Smooth muscle cell (in vitro differentiated cells): Measurements from ENCODE around the gene INSIG1. TPM values are rescaled to one million over a fixed set of nuclear protein-coding genes. Genes with fewer than 3 reads are reported as not detected.

Source experiments
- DNase-seq: peaks from one replicate; lab custom pipeline; 2025; ENCODE audit not compliant: unreplicated experiment; lab: John Stamatoyannopoulos, UW
- H2AFZ ChIP-seq: fragments of 200-600 bp; sonication (generic); 2 replicates; pipeline ENCODE4 v1.6.0; 2016; ENCODE audit warnings: antibody characterized with exemption, low read depth, mild to moderate bottlenecking
- H3F3A ChIP-seq: fragments of 200-600 bp; sonication (generic); 2 replicates; pipeline ENCODE4 v1.6.0; 2017; ENCODE audit warnings: antibody characterized with exemption, low read depth
- H3K27ac ChIP-seq: fragments of 200-600 bp; sonication (generic); 2 replicates; pipeline ENCODE4 v1.5.1; 2016; ENCODE audit warnings: low read depth, mild to moderate bottlenecking
- H3K27me3 ChIP-seq: fragments of 200-600 bp; sonication (generic); 2 replicates; pipeline ENCODE4 v1.6.1; 2016; ENCODE audit warnings: low read depth, mild to moderate bottlenecking
- H3K36me3 ChIP-seq: fragments of 200-600 bp; sonication (generic); 2 replicates; pipeline ENCODE4 v1.5.1; 2016; ENCODE audit warnings: low read depth
- H3K4me1 ChIP-seq: fragments of 200-600 bp; sonication (generic); 2 replicates; pipeline ENCODE4 v1.5.1; 2016; ENCODE audit warnings: low read depth
- H3K4me2 ChIP-seq: fragments of 200-600 bp; sonication (generic); 2 replicates; pipeline ENCODE4 v1.6.0; 2016; ENCODE audit warnings: mild to moderate bottlenecking
- H3K4me3 ChIP-seq: fragments of 200-600 bp; sonication (generic); 2 replicates; pipeline ENCODE4 v1.5.1; 2016; ENCODE audit warnings: mild to moderate bottlenecking
- H3K79me2 ChIP-seq: fragments of 200-600 bp; sonication (generic); 2 replicates; pipeline ENCODE4 v1.6.0; 2016; ENCODE audit warnings: low read depth, mild to moderate bottlenecking
- H3K9ac ChIP-seq: fragments of 200-600 bp; sonication (generic); 2 replicates; pipeline ENCODE4 v1.6.0; 2016; ENCODE audit warnings: low read depth
- H3K9me3 ChIP-seq: fragments of 200-600 bp; sonication (generic); replicated peaks from 2 replicates; pipeline ENCODE4 v1.5.1; 2016; ENCODE audit warnings: low read depth
- H4K20me1 ChIP-seq: fragments of 200-600 bp; sonication (generic); 2 replicates; pipeline ENCODE4 v1.6.0; 2016; ENCODE audit warnings: low read depth
- WGBS: methylation state at CpG from one replicate; pipeline ENCODE4 v1.1.7; 2016; ENCODE audit warnings: low lambda C conversion rate; 5-methylcytosine and 5-hydroxymethylcytosine counted together
- polyA plus RNA-seq: library from polyadenylated mRNA; unstranded; fragments of >200 nt; fragmentation: Nextera tagmentation; extraction: Ambion mirVana; gene quantifications from 2 replicates; pipeline ENCODE4 v1.2.1, GENCODE V29; 2016
- total RNA-seq: library from RNA; depleted of rRNA; stranded (reverse); fragments of >200 nt; gene quantifications from 2 replicates; pipeline ENCODE4 v1.2.3, GENCODE V29; 2014
- TF ChIP-seq, protein P1 (sequence below): fragments of 200-600 bp; sonication (generic); IDR thresholded peaks from 2 replicates; pipeline ENCODE4 v1.5.1; 2017; ENCODE audit warnings: borderline replicate concordance, mild to moderate bottlenecking, antibody characterized with exemption; ENCODE audit not compliant: insufficient read depth, poor library complexity, severe bottlenecking

Gene INSIG1
- total and polyA plus RNA-seq, 2 experiments from 2014 or later: 277 to 302 TPM

DNA sequence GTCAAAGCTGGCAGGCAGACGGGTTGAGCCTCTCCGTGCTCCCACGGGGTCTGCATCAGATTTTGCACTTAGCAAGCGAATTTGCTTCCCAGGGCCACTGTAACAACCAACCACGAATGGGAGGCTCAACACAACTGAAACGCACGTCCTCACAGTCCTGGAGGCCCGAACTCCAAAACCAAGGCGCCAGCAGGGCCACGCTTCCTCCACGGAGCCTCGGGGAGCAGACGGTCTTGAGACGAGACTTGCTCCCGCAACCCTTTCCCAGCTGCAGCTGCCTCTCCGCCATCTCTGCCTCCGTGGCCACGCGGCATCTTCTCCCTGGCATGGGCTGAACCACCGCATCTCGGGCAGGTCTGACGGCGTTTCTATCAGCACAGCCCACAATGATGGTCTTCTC lies 30.2 kb upstream of the INSIG1 start:
- Histone ChIP-seq H3F3A (no peaks in the 10 kb centered on the region), H3K9me3 (no peaks in the 10 kb centered on the region), H3K4me3 (no peak overlapping the region), H4K20me1 (no peaks in the 10 kb centered on the region), H3K27me3 (no peaks in the 10 kb centered on the region), H3K36me3 (no peaks in the 10 kb centered on the region), H2AFZ (no peak overlapping the region), H3K27ac (no peak overlapping the region), H3K4me2 (no peak overlapping the region), H3K9ac (no peak overlapping the region), H3K79me2 (no peaks in the 10 kb centered on the region), H3K4me1 (no peaks in the 10 kb centered on the region)
- 93% methylated on average over 23 of the region's 23 CpGs for WGBS
- TF ChIP-seq, protein P1, sequence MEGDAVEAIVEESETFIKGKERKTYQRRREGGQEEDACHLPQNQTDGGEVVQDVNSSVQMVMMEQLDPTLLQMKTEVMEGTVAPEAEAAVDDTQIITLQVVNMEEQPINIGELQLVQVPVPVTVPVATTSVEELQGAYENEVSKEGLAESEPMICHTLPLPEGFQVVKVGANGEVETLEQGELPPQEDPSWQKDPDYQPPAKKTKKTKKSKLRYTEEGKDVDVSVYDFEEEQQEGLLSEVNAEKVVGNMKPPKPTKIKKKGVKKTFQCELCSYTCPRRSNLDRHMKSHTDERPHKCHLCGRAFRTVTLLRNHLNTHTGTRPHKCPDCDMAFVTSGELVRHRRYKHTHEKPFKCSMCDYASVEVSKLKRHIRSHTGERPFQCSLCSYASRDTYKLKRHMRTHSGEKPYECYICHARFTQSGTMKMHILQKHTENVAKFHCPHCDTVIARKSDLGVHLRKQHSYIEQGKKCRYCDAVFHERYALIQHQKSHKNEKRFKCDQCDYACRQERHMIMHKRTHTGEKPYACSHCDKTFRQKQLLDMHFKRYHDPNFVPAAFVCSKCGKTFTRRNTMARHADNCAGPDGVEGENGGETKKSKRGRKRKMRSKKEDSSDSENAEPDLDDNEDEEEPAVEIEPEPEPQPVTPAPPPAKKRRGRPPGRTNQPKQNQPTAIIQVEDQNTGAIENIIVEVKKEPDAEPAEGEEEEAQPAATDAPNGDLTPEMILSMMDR: no peak
- DNase-seq: no peak

DNA sequence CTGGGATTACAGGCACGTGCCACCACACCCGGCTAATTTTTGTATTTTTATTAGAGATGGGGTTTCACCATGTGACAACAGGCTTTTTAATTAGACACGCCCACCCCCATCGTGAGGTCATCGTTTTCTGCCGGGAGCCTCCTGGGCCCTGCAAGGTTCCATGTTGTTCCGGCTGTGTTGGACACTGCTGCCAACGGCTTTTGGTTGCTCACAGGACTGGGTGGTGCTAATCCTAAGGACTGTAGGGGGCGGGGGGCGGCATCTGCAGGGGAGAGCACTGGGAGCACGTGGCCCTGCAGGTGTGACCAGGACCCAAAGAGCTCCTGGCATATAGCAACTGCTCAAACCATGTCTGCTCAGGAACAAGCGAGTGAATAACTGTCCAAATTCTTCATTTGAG lies 29.5 kb upstream of the INSIG1 start:
- Histone ChIP-seq H2AFZ (no peak overlapping the region), H3F3A (no peaks in the 10 kb centered on the region), H3K36me3 (no peaks in the 10 kb centered on the region), H3K27ac (no peak overlapping the region), H3K27me3 (no peaks in the 10 kb centered on the region), H3K9ac (no peak overlapping the region), H4K20me1 (no peaks in the 10 kb centered on the region), H3K4me2 (no peak overlapping the region), H3K4me1 (no peaks in the 10 kb centered on the region), H3K4me3 (no peak overlapping the region), H3K79me2 (no peaks in the 10 kb centered on the region), H3K9me3 (no peaks in the 10 kb centered on the region)
- DNase-seq: no peak
- 96% methylated on average over 12 of the region's 12 CpGs for WGBS
- TF ChIP-seq, protein P1: no peak

DNA sequence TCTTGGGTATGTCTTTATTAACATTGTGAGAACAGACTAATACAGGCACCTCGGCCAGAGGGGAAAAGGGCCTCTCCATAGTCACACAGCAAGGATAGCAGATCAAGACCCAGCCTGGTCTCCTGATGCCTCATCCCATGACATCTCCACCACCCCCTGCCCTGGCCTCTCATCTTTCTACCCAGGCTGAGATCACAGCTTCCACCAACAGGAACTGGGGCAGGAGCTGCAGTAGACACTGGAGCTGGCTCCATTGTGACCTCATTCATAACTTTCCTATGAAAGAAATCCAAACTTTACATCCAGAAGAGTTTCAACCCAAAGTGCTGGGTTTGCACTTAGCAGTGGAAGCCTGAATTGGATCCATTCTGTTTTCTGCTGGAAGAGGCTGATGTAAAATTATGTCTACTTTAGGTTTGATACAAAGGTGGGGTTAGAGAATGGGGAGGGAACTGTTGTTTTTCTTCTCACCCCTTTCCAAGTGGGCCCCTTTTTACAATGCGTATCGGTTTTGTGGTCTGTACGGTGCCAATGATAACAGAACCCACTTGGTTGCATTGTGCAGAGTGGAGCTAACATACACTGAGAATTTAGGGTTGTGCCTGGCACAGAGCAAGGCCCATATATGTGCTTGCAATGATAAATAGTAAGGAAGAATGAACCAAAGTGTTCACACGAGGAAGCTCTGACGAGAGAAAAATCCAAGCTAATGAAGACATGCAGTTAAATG lies 28.6 kb upstream of the INSIG1 start:
- Histone ChIP-seq H3K36me3 (no peaks in the 10 kb centered on the region), H3K27me3 (no peaks in the 10 kb centered on the region), H3K4me1 (no peaks in the 10 kb centered on the region), H3F3A (no peaks in the 10 kb centered on the region), H3K9ac (no peak overlapping the region), H2AFZ (no peak overlapping the region), H3K27ac (no peak overlapping the region), H4K20me1 (no peaks in the 10 kb centered on the region), H3K9me3 (no peaks in the 10 kb centered on the region), H3K4me3 (no peak overlapping the region), H3K4me2 (no peak overlapping the region), H3K79me2 (no peaks in the 10 kb centered on the region)
- DNase-seq: no peak
- 88% methylated on average over 6 of the region's 6 CpGs for WGBS
- TF ChIP-seq, protein P1: no peak
